Measurements from ENCODE around the gene TLL1. TPM values are rescaled to one million over a fixed set of nuclear protein-coding genes. Genes with fewer than 3 reads are reported as not detected.

The TLL1 gene
- total RNA-seq, 2 experiments from 2014 or later: 0.44 to 3.9 TPM

DNA sequence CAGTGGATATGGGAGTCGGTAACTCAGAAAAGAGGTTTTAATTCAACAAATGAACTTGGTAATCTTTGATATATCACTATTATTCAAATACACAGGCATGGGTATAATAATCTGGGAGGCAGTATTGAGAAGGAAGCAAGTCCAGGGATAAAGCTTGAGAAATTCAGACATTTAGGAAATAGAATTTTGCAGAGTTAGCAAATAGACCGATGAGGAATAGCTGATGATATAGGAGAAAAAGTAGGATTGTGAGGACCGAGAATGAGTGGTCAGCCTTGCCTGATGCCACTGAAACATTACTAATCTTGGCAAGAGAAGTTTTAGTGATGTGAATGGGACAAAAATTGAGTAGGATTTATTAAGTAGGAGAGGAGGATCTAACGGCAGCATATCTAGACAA is 71.9 kb downstream of the TLL1 start:
- Histone ChIP-seq H2AFZ (ENCODE audit: low read length) (no peak overlapping the region), H3K36me3 (ENCODE audit: insufficient read depth, low read length) (no peaks in the 10 kb centered on the region), H4K20me1 (ENCODE audit: insufficient read depth, low read length) (no peaks in the 10 kb centered on the region), H3K4me2 (ENCODE audit: low read length) (no peak overlapping the region), H3K9me2 (ENCODE audit: insufficient read depth, low read length) (no peaks in the 10 kb centered on the region), H3K4me1 (ENCODE audit: insufficient read depth, low read length, poor library complexity, severe bottlenecking) (no peaks in the 10 kb centered on the region), H3K9me3 (ENCODE audit: low read length) (no peaks in the 10 kb centered on the region), H3K27ac (ENCODE audit: low read depth, low read length, poor library complexity, severe bottlenecking) (no peak overlapping the region), H3K4me3 (ENCODE audit: low read depth, low read length, poor library complexity, severe bottlenecking) (no peak overlapping the region), H3K79me2 (ENCODE audit: insufficient read depth, low read depth, low read length) (no peaks in the 10 kb centered on the region)
- no TSS peak for BruUV-seq (replicated peaks)
- DNase-seq (ENCODE audit: low spot score): no peak
- POLR2A ChIA-PET: interaction anchor here (1.2 to 1.6 kb wide), 2 partner anchors 18 to 68 kb away, joined by 3 to 4 read pairs; no protein-coding TSS in a partner anchor
- CTCF ChIA-PET (ENCODE audit: unreplicated experiment): no interaction called here
- TF ChIP-seq CTCF (conservative IDR thresholded peaks at IDR 0.05; ENCODE audit: low read length) (no peak), EZH2phosphoT487 (IDR thresholded peaks at IDR 0.05; ENCODE audit: borderline replicate concordance, low read depth, low read length) (no peak)
- intact Hi-C loops (cut with micrococcal nuclease; ENCODE audit: unreplicated experiment): no loop called here

DNA sequence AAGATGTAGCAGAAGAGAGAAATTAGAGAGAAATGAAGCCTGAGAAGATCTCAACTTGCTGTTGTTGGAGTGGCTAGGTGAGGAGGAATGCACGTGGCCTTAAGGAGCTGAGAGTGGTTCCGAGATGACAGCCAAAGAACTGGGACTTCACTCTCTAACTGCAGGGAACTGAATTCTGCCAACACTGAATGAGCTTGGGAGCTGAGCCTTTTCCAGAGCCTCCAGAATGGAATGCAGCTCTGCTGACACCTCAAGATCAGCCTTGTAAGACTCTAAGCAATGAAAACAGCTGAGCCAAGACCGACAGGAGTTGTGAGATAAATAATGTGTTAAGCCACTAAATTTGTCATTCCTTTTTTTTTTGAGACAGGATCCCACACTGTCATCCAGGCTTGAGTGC is 73.0 kb downstream of the TLL1 start:
- H3K36me3 ChIP-seq (ENCODE audit: insufficient read depth, low read length): no peaks in the 10 kb centered on the region
- H3K9me3 ChIP-seq (ENCODE audit: low read length): no peaks in the 10 kb centered on the region
- H3K79me2 ChIP-seq (ENCODE audit: insufficient read depth, low read depth, low read length): no peaks in the 10 kb centered on the region
- H3K4me1 ChIP-seq (ENCODE audit: insufficient read depth, low read length, poor library complexity, severe bottlenecking): no peaks in the 10 kb centered on the region
- no peak for TF ChIP-seq EZH2phosphoT487 (IDR thresholded peaks at IDR 0.05; ENCODE audit: borderline replicate concordance, low read depth, low read length)
- TF ChIP-seq CTCF (conservative IDR thresholded peaks at IDR 0.05; ENCODE audit: low read length): no peak
- H3K4me3 ChIP-seq (ENCODE audit: low read depth, low read length, poor library complexity, severe bottlenecking): no peak overlapping the region
- H4K20me1 ChIP-seq (ENCODE audit: insufficient read depth, low read length): no peaks in the 10 kb centered on the region
- no TSS peak for BruUV-seq (replicated peaks)
- DNase-seq (ENCODE audit: low spot score): no peak
- no peak overlapping the region for H3K27ac ChIP-seq (ENCODE audit: low read depth, low read length, poor library complexity, severe bottlenecking)
- H2AFZ ChIP-seq (ENCODE audit: low read length): no peak overlapping the region
- CTCF ChIA-PET (ENCODE audit: unreplicated experiment): interaction anchor here (0.6 kb wide), 1 partner anchor 25 kb away, joined by 4 read pairs; no protein-coding TSS in a partner anchor
- intact Hi-C loops (cut with micrococcal nuclease; ENCODE audit: unreplicated experiment): no loop called here
- POLR2A ChIA-PET: interaction anchor here (0.5 to 1.6 kb wide), 3 partner anchors 17 to 1086 kb away, joined by 4 read pairs; no protein-coding TSS in a partner anchor
- H3K9me2 ChIP-seq (ENCODE audit: insufficient read depth, low read length): no peaks in the 10 kb centered on the region
- no peak overlapping the region for H3K4me2 ChIP-seq (ENCODE audit: low read length)

GRCh38 chr4:165947019-165947418 is 74.0 kb downstream of the TLL1 start:
- no peaks in the 10 kb centered on the region for H4K20me1 ChIP-seq (ENCODE audit: insufficient read depth, low read length)
- H3K9me2 ChIP-seq (ENCODE audit: insufficient read depth, low read length): no peaks in the 10 kb centered on the region
- DNase-seq (ENCODE audit: low spot score): no peak
- H3K27ac ChIP-seq (ENCODE audit: low read depth, low read length, poor library complexity, severe bottlenecking): no peak overlapping the region
- POLR2A ChIA-PET: interaction anchor here (1.7 kb wide), 1 partner anchor 25 kb away, joined by 6 read pairs; no protein-coding TSS in a partner anchor
- H2AFZ ChIP-seq (ENCODE audit: low read length): no peak overlapping the region
- no peak overlapping the region for H3K4me3 ChIP-seq (ENCODE audit: low read depth, low read length, poor library complexity, severe bottlenecking)
- H3K4me1 ChIP-seq (ENCODE audit: insufficient read depth, low read length, poor library complexity, severe bottlenecking): no peaks in the 10 kb centered on the region
- no peak for TF ChIP-seq CTCF (conservative IDR thresholded peaks at IDR 0.05; ENCODE audit: low read length)
- TF ChIP-seq EZH2phosphoT487 (IDR thresholded peaks at IDR 0.05; ENCODE audit: borderline replicate concordance, low read depth, low read length): no peak
- no peak overlapping the region for H3K4me2 ChIP-seq (ENCODE audit: low read length)
- CTCF ChIA-PET (ENCODE audit: unreplicated experiment): no interaction called here
- no peaks in the 10 kb centered on the region for H3K9me3 ChIP-seq (ENCODE audit: low read length)
- H3K79me2 ChIP-seq (ENCODE audit: insufficient read depth, low read depth, low read length): no peaks in the 10 kb centered on the region
- intact Hi-C loops (cut with micrococcal nuclease; ENCODE audit: unreplicated experiment): no loop called here
- no TSS peak for BruUV-seq (replicated peaks)
- no peaks in the 10 kb centered on the region for H3K36me3 ChIP-seq (ENCODE audit: insufficient read depth, low read length)
